ENCODE results near the gene RAB11FIP5. TPM values are rescaled to one million over a fixed set of nuclear protein-coding genes. Genes with fewer than 3 reads are reported as not detected.

RAB11FIP5 gene
- total RNA-seq, 1 donor from 2014 or later = 3.5 TPM

DNA sequence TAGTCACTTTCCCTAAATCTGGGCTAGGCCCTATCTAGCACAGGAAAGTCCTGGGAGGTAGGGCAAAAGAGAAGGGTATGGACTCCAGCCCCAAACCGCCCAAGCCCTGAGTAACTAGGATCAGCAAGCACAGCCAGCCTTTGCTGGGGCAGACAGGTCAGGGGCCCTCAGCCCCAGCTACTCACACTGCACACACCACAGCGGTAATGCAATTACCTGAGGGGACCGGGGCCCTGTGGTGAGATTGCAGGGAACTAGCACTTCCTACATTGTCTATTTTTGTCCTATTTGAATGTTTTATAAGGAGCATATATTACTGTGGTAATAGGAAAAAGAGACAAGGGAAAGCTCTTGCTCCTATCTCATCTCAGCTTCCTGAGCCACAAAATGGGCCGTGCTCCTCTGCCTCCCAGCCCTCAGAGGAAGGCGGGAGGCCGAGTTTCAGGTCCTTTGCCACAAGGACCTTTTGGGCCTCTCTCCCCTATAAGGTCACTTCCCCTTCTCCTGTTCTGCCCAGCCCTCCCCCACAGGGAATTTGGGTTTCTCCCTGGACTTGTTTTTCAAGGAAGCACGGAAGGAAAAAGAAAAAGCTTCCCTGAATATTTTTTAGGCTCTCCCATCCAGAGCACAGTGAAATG lies 20.5 kb downstream of the RAB11FIP5 start:
- ChIA-PET CTCF (interaction anchor here (1.1 kb wide), 1 partner anchor 120 kb away, joined by 3 read pairs; no protein-coding TSS in a partner anchor), POLR2A (no interaction called here)
- no peak for TF ChIP-seq CTCF (IDR thresholded peaks at IDR 0.05)
- Mint-ChIP-seq H3K4me3 (no peak overlapping the region), H3K36me3 (ENCODE audit: low read depth) (no peaks in the 10 kb centered on the region), H3K27me3 (no peaks in the 10 kb centered on the region), H3K4me1 (no peaks in the 10 kb centered on the region), H3K27ac (no peak overlapping the region), H3K9me3 (no peaks in the 10 kb centered on the region)
- DNase-seq (no peak), ATAC-seq (ENCODE audit: low read depth) (no peak)
- intact Hi-C loops (cut with micrococcal nuclease) = no loop called here

GRCh38 chr2:73091696-73092095 lies 21.1 kb downstream of the RAB11FIP5 start:
- H3K4me1 Mint-ChIP-seq = no peaks in the 10 kb centered on the region
- H3K36me3 Mint-ChIP-seq (ENCODE audit: low read depth) = no peaks in the 10 kb centered on the region
- H3K4me3 Mint-ChIP-seq = no peak overlapping the region
- H3K27me3 Mint-ChIP-seq = no peaks in the 10 kb centered on the region
- no peak overlapping the region for H3K27ac Mint-ChIP-seq
- intact Hi-C loops (cut with micrococcal nuclease) = no loop called here
- ATAC-seq (ENCODE audit: low read depth) = no peak
- POLR2A ChIA-PET = no interaction called here
- H3K9me3 Mint-ChIP-seq = no peaks in the 10 kb centered on the region
- CTCF ChIA-PET = no interaction called here
- DNase-seq = no peak
- TF ChIP-seq CTCF (IDR thresholded peaks at IDR 0.05) = no peak

DNA sequence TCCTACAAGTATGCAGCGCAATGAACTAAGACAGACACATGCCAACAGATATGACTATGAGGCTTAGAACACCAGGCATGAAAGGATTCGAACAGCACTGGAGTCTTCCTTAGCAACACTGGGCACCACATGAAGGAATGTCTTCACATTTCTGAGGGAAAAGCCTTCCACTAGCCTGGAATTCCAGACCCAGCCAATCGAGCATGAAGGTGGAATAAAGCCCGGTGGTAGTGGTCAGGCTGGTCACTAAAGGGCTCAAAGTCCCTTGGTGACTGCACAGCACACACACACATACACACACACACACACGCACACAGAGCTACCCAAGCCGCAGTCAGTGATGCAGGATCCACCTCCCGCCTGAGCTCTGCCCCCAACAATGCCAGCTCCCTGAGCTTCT lies 21.6 kb downstream of the RAB11FIP5 start:
- no peak for TF ChIP-seq CTCF (IDR thresholded peaks at IDR 0.05)
- Mint-ChIP-seq H3K9me3 (no peaks in the 10 kb centered on the region), H3K36me3 (ENCODE audit: low read depth) (no peaks in the 10 kb centered on the region), H3K27ac (no peak overlapping the region), H3K4me1 (no peaks in the 10 kb centered on the region), H3K4me3 (no peak overlapping the region), H3K27me3 (no peaks in the 10 kb centered on the region)
- DNase-seq (no peak), ATAC-seq (ENCODE audit: low read depth) (no peak)
- ChIA-PET POLR2A (no interaction called here), CTCF (no interaction called here)
- intact Hi-C loops (cut with micrococcal nuclease) = no loop called here

DNA sequence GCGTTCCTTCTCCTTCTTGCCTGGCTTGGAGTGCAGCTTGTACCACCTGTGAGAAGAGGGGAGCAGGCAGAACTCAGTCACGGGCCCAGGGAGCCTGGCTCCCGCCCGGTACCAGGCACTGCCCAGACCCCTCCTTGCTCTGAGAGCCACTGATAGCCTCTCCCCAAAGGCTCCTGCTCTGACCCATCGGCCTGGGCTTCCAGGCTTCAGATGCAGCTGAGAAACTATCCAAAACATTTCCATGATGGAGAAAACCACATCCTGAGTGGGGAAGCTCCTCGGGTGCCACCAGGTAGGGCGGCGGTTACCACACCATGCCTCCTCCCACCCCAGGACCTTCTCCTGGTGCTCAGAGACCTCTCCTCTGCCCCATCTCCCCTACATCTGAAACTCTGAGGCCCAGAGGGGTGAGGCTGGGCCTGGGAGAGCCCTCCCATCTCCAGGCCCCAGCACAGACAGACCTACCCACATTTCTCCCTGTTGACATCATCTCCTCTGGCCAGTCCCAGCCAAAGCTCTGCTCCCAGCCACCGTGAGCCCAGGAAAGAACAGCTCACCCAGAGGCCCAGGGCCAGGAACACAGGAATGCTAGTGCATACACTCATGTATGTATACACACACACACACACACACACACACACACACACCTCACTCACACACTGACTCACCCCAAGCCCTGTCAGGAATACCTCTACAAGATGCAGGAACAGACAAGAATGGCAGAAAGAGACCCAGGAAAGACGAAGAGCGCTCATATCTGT lies 23.3 kb downstream of the RAB11FIP5 start:
- intact Hi-C loops (cut with micrococcal nuclease) = loop anchor here (1.0 kb wide), 1 partner anchor 123 kb away; no protein-coding TSS in a partner anchor
- Mint-ChIP-seq H3K36me3 (ENCODE audit: low read depth) (no peaks in the 10 kb centered on the region), H3K9me3 (no peaks in the 10 kb centered on the region), H3K4me3 (no peak overlapping the region), H3K27ac (no peak overlapping the region), H3K4me1 (no peaks in the 10 kb centered on the region), H3K27me3 (no peaks in the 10 kb centered on the region)
- DNase-seq = no peak
- no peak for TF ChIP-seq CTCF (IDR thresholded peaks at IDR 0.05)
- CTCF ChIA-PET = interaction anchor here (1.0 kb wide), 1 partner anchor 123 kb away, joined by 3 read pairs; no protein-coding TSS in a partner anchor
- POLR2A ChIA-PET = no interaction called here
- ATAC-seq (ENCODE audit: low read depth) = no peak

DNA sequence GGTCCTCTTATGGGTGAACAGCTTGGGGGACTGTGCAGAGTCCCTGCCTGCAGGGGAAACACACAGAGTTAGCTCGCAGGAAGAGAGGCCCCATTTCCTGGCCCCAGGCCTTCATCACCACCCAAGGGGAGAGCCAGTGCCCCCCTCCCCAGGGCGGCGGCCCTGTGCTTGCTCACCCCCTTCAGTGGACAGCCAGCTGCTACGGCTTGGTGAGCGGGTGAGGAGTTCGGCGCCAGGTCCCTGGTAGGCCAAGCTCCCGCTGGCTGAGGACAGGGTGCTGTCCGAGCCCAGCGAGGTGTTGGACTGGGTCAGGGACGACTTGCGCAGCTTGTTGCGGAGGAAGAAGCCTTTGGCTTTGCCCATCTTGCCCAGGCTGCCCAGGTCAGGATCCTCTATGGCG lies 24.0 kb downstream of the RAB11FIP5 start:
- CTCF ChIA-PET = interaction anchor here (0.9 kb wide), 1 partner anchor 89 kb away, joined by 3 read pairs; no protein-coding TSS in a partner anchor
- no peak for DNase-seq
- Mint-ChIP-seq H3K27me3 (no peaks in the 10 kb centered on the region), H3K4me3 (no peak overlapping the region), H3K9me3 (no peaks in the 10 kb centered on the region), H3K4me1 (no peaks in the 10 kb centered on the region), H3K27ac (no peak overlapping the region), H3K36me3 (ENCODE audit: low read depth) (no peaks in the 10 kb centered on the region)
- POLR2A ChIA-PET = no interaction called here
- intact Hi-C loops (cut with micrococcal nuclease) = loop anchor here (1.0 kb wide), 1 partner anchor 124 kb away; no protein-coding TSS in a partner anchor
- no peak for TF ChIP-seq CTCF (IDR thresholded peaks at IDR 0.05)
- ATAC-seq (ENCODE audit: low read depth) = no peak
